Measurements from ENCODE around the gene PTPRM. TPM values are rescaled to one million over a fixed set of nuclear protein-coding genes. Genes with fewer than 3 reads are reported as not detected.

Gene PTPRM
- total and polyA plus RNA-seq, 2 of the 8 experiments (the other 6 are each of a cell fraction or from before 2014, with no cell fraction given) = 4.1 to 7.0 TPM

- TF ChIP-seq TAF7 (optimal IDR thresholded peaks at IDR 0.05; ENCODE audit: borderline replicate concordance, low read depth, low read length) = no peak
- no peak for TF ChIP-seq NANOG (IDR thresholded peaks at IDR 0.05; ENCODE audit: insufficient read depth, low read depth, low read length, poor library complexity, severe bottlenecking)
- no peak for TF ChIP-seq GABPA (IDR thresholded peaks at IDR 0.05; ENCODE audit: borderline replicate concordance, insufficient read depth, low read length)
- TF ChIP-seq ATF2 (IDR thresholded peaks at IDR 0.05; ENCODE audit: low read length) = no peak
- no peak for TF ChIP-seq FOSL1 (IDR thresholded peaks at IDR 0.05; ENCODE audit: insufficient read depth, low read depth, low read length)
These were observed 32.9 kb downstream of the PTPRM start (continued) for GRCh38 chr18:7600036-7600435.
